Keratinocyte (primary cell): ENCODE data around the gene ANKK1. TPM values are rescaled to one million over a fixed set of nuclear protein-coding genes. Genes with fewer than 3 reads are reported as not detected.

ENCODE experiments used
- DNase-seq: peaks from one replicate; pipeline ENCODE4 v3.0.0-alpha.2; 2011; ENCODE audit warnings: low read depth, missing footprints, low spot score
- FAIRE-seq: peaks from 2 replicates; lab custom pipeline; 2011; peaks lifted over from hg19 to GRCh38; lab: Jason Lieb, UNC
- H2AFZ ChIP-seq: 2 replicates; pipeline ENCODE4 v1.6.0; 2012; ENCODE audit warnings: low read length, control low read depth, inconsistent platforms; ENCODE audit not compliant: control insufficient read depth
- H3K27ac ChIP-seq: 2 replicates; pipeline ENCODE4 v1.5.1; 2011; ENCODE audit warnings: low read length; ENCODE audit not compliant: control insufficient read depth, insufficient read depth
- H3K27me3 ChIP-seq: 3 replicates; pipeline ENCODE4 v1.6.0; 2011; ENCODE audit warnings: low read length; ENCODE audit not compliant: control insufficient read depth, insufficient read depth; ENCODE audit errors: extremely low read depth
- H3K36me3 ChIP-seq, 2 experiments: 2 replicates in 1 of 2; 3 replicates in 1 of 2; pipeline ENCODE4 v1.5.1; 2011; ENCODE audit warnings: low read length in 2 of 2, mild to moderate bottlenecking in 1 of 2; ENCODE audit not compliant: control insufficient read depth in 2 of 2, insufficient read depth in 2 of 2; ENCODE audit errors: extremely low read depth in 1 of 2
- H3K4me1 ChIP-seq: 3 replicates; pipeline ENCODE4 v1.5.1; 2011; ENCODE audit warnings: low read length; ENCODE audit not compliant: control insufficient read depth, insufficient read depth; ENCODE audit errors: extremely low read depth
- H3K4me2 ChIP-seq: 3 replicates; pipeline ENCODE4 v1.6.0; 2011; ENCODE audit warnings: low read depth, low read length; ENCODE audit not compliant: control insufficient read depth, insufficient read depth; ENCODE audit errors: extremely low read depth
- H3K4me3 ChIP-seq, 3 experiments: fragments of 200-600 bp in 1 of 3; sonication (generic) in 1 of 3; 2 replicates in 2 of 3; 3 replicates in 1 of 3; pipeline ENCODE4 v1.5.1; 2011 to 2016; ENCODE audit warnings: low read length in 3 of 3, mild to moderate bottlenecking in 3 of 3, control low read depth in 2 of 3, inconsistent platforms in 1 of 3, low read depth in 1 of 3, mixed read lengths in 1 of 3, mixed run types in 1 of 3, moderate library complexity in 1 of 3; ENCODE audit not compliant: control insufficient read depth in 2 of 3, insufficient read depth in 2 of 3; ENCODE audit errors: extremely low read depth in 1 of 3
- H3K79me2 ChIP-seq: 2 replicates; pipeline ENCODE4 v1.6.0; 2012; ENCODE audit warnings: low read length; ENCODE audit not compliant: control insufficient read depth, insufficient read depth
- H3K9ac ChIP-seq: 3 replicates; pipeline ENCODE4 v1.6.0; 2011; ENCODE audit warnings: low read length; ENCODE audit not compliant: control insufficient read depth, insufficient read depth; ENCODE audit errors: extremely low read depth
- H3K9me1 ChIP-seq: 3 replicates; pipeline ENCODE4 v1.6.0; 2011; ENCODE audit warnings: low read length; ENCODE audit not compliant: control insufficient read depth, insufficient read depth; ENCODE audit errors: extremely low read depth
- H3K9me3 ChIP-seq: 2 replicates; pipeline ENCODE4 v1.5.1; 2012; ENCODE audit warnings: low read depth, low read length; ENCODE audit not compliant: control insufficient read depth
- H4K20me1 ChIP-seq: 3 replicates; pipeline ENCODE4 v1.6.0; 2011; ENCODE audit warnings: low read length; ENCODE audit not compliant: control insufficient read depth, insufficient read depth; ENCODE audit errors: extremely low read depth
- EZH2 ChIP-seq: IDR thresholded peaks from one replicate; pipeline ENCODE4 v1.6.1; 2012; ENCODE audit warnings: inconsistent platforms, mild to moderate bottlenecking, low read length, moderate library complexity
- dilution Hi-C: fragments of 300-500 bp; cut with MboI; formaldehyde crosslinking; loops from one replicate; pipeline ENCODE4 v1.7.0; 2020; ENCODE audit warnings: low sequenced_read_pairs; ENCODE audit not compliant: extremely low pct_ligation_motif_present
- polyA plus RNA-seq, 5 experiments: library from polyadenylated mRNA; depleted of rRNA in 3 of 5; stranded (reverse) in 3 of 5; stranded (forward) in 1 of 5; unstranded in 1 of 5; fragments of >200 nt; gene quantifications; 1 replicate in 1 of 5; 2 replicates in 3 of 5; 3 replicates in 1 of 5; pipeline versions ENCODE4 v1.2.1 to v1.2.3, GENCODE V29; 2011 to 2012; ENCODE audit warnings: missing spikeins in 2 of 5, low read depth in 1 of 5, low replicate concordance in 1 of 5
- TF ChIP-seq, protein P1 (sequence below), 3 experiments: IDR thresholded peaks in 1 of 3; conservative IDR thresholded peaks in 1 of 3; optimal IDR thresholded peaks in 1 of 3; 2 replicates in 2 of 3; 3 replicates in 1 of 3; pipeline versions ENCODE3 to v1.5.1; 2011; ENCODE audit warnings: low read length in 3 of 3, mild to moderate bottlenecking in 3 of 3, moderate library complexity in 2 of 3, control low read depth in 1 of 3, inconsistent platforms in 1 of 3; ENCODE audit not compliant: insufficient read depth in 2 of 3; ENCODE audit errors: extremely low read depth in 1 of 3

The ANKK1 gene
- polyA plus RNA-seq, 1 donor (not counting 4 experiments of a cell fraction or from before 2014, with no cell fraction given): 0.92 TPM

DNA sequence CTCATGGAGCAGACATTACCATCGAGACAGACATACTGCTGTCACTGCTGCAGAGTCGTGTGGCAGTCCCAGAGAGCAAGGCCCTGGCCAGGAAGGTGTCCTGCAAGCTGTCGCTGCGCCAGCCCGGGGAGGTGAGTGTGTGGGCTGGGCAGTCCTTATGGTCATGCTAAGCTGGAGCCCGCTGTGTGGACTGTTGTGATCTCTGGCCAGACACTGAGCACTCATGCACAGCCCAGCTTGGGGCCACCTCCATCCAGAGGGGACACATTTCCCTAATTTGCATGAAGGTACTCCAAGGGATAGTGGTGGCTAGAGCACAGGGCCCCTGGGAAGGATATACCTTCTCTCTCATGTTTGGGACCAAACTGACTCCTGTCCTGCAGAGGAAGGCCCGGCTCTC lies 9.6 kb downstream of the ANKK1 start:
- H3K27ac ChIP-seq: no peak overlapping the region
- peaks cover 6% of the 10 kb centered on the region for H3K4me1 ChIP-seq
- H3K79me2 ChIP-seq: no peaks in the 10 kb centered on the region
- H3K36me3 ChIP-seq: no peaks in the 10 kb centered on the region
- no peak for TF ChIP-seq EZH2
- TF ChIP-seq, protein P1, sequence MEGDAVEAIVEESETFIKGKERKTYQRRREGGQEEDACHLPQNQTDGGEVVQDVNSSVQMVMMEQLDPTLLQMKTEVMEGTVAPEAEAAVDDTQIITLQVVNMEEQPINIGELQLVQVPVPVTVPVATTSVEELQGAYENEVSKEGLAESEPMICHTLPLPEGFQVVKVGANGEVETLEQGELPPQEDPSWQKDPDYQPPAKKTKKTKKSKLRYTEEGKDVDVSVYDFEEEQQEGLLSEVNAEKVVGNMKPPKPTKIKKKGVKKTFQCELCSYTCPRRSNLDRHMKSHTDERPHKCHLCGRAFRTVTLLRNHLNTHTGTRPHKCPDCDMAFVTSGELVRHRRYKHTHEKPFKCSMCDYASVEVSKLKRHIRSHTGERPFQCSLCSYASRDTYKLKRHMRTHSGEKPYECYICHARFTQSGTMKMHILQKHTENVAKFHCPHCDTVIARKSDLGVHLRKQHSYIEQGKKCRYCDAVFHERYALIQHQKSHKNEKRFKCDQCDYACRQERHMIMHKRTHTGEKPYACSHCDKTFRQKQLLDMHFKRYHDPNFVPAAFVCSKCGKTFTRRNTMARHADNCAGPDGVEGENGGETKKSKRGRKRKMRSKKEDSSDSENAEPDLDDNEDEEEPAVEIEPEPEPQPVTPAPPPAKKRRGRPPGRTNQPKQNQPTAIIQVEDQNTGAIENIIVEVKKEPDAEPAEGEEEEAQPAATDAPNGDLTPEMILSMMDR (optimal IDR thresholded peaks at IDR 0.05 in 1 of 3, IDR thresholded peaks at IDR 0.05 in 1 of 3, conservative IDR thresholded peaks at IDR 0.05 in 1 of 3; ENCODE audit: extremely low read depth in 1 of 3, insufficient read depth in 2 of 3, low read length in 3 of 3): no peak
- no peak for FAIRE-seq
- H4K20me1 ChIP-seq: no peaks in the 10 kb centered on the region
- H3K9me3 ChIP-seq: no peaks in the 10 kb centered on the region
- H2AFZ ChIP-seq: no peak overlapping the region
- no peaks in the 10 kb centered on the region for H3K9me1 ChIP-seq
- H3K4me2 ChIP-seq: no peak overlapping the region
- dilution Hi-C loops: no loop called here
- no peak for DNase-seq
- no peaks in the 10 kb centered on the region for H3K27me3 ChIP-seq
- H3K4me3 ChIP-seq: no peak overlapping the region
- no peak overlapping the region for H3K9ac ChIP-seq

DNA sequence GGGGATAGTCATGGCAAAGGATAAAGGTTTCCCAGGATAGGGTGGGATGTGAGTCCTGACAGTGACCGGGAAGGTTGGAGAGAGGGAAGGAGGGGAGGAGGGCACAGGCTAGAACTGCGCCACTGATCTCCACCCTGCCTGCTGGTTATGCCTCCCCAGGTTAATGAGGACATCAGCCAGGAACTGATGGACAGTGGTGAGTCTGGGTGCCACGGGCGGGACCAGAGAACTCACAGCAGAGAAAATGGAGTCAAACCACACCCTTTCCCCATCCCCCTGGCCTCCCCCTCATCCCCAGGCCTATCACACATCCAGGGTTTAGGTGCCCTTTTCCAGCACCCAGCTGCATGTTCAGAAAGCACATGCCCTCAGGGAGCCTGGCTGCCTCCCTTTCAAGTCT lies 10.2 kb downstream of the ANKK1 start:
- Histone ChIP-seq H3K27ac (no peak overlapping the region), H3K4me1 (peaks cover 6% of the 10 kb centered on the region), H3K9ac (no peak overlapping the region), H3K9me1 (no peaks in the 10 kb centered on the region), H4K20me1 (no peaks in the 10 kb centered on the region), H3K79me2 (no peaks in the 10 kb centered on the region), H3K27me3 (no peaks in the 10 kb centered on the region), H3K36me3 (no peaks in the 10 kb centered on the region), H3K9me3 (no peaks in the 10 kb centered on the region), H3K4me2 (no peak overlapping the region), H2AFZ (no peak overlapping the region), H3K4me3 (no peak overlapping the region)
- dilution Hi-C loops: no loop called here
- FAIRE-seq (no peak), DNase-seq (no peak)
- no peak for TF ChIP-seq EZH2
- TF ChIP-seq, protein P1 (optimal IDR thresholded peaks at IDR 0.05 in 1 of 3, IDR thresholded peaks at IDR 0.05 in 1 of 3, conservative IDR thresholded peaks at IDR 0.05 in 1 of 3; ENCODE audit: extremely low read depth in 1 of 3, insufficient read depth in 2 of 3, low read length in 3 of 3): no peak
